HG03159 (cell line): ENCODE measurements around the gene GSTM5.
"Not testable (repeated sequence)": the region's sequence is repeated elsewhere in the genome, so short reads cannot be mapped to it uniquely, and the experiment has no call there.

Source experiments
- ATAC-seq: cut with Tn5 transposase; IDR thresholded peaks from one replicate; pipeline ENCODE4 v1.9.1; 2021; ENCODE audit warnings: mild to moderate bottlenecking, moderate library complexity; ENCODE audit not compliant: unreplicated experiment

The GSTM5 gene

DNA sequence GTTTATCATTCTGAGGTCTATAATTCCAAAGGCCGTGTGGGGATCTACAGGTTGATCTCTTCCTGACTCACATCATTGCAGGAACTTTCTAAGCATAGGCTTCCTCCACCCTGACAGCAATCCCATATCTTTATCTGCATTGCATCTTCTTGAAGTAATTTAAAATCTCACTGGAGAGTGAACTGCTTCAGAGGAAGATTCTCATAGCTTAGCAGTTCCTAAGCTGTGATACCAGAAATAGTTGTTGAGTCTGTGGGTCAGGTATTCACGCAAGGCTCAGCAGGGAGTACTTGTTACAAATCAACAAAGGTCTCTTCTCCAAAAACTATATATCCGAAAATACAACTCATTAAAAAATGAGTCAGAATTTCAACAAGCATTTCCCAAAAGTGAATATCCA is 16.9 kb upstream of the GSTM5 start:
- ATAC-seq = not testable (repeated sequence)

DNA sequence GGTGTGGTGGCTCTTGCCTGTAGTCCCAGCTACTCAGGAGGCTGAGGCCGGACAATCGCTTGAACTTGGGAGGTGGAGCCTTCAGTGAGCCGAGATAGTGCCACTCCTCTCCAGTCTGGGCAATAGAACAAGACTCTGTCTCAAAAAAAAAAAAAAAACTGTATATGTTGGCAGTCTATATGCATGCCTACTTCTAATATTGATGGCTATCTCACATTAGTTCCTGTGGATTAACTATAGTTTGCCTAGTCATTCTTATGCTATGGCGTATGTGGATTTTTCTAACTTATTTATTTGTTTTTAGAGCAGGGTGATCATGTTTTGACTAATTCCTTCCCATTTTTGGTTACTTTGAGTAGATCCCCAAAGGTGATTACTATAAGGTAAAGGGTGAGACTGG is 15.0 kb upstream of the GSTM5 start:
- ATAC-seq = no peak

DNA sequence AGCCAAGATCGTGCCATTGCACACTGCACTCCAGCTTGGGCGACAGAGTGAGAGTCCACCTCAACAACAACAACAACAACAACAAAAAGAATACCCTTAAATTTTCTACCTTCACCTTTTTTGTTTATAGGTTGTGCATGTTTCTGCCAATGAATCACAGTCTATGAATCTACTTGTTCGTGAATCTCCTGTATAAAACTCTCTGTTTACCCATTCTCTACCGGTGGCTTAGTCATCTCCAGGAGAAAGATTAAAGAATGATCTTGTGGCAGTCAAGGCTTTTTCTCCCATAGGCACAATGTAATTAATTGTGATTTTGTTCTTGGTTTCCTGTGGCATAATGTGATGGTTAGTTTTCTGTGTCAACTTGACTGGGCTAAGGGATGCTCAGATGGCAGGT is 14.2 kb upstream of the GSTM5 start:
- ATAC-seq = not testable (repeated sequence)

DNA sequence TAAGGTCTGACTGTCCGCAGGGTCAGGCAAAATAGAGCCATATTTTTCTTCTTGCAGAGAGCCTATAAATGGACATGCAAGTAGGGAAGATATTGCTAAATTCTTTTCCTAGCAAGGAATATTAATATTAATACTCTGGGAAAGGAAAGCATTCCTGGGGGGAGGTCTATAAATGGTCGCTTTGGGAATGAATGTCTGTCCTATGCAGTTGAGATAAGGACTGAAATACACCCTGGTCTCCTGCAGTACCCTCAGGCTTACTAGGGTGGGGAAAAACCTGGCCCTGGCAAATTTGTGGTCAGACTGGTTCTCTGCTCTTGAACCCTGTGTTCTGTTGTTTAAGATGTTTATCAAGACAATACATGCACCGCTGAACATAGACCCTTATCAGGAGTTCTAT is 9.1 kb upstream of the GSTM5 start:
- not testable (repeated sequence) for ATAC-seq

DNA sequence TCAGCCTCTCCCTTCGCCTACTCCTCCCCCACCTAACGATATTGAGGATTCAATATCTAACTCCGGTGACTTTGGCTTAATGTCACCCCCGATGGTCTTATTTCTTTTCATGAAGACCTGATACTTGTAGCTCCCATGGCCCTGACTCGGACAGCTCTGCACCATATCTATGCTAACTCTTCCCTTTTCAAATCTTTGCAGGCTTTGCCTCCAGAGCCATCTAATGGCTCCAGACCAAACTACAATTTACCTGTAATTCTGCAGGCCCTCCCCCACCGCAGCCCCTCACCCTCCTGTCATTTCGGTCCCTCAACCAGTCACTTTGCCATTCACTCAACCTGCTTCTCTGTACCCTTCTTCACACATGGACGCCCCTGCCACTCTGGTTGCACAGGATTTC is 7.9 kb upstream of the GSTM5 start:
- no peak for ATAC-seq

DNA sequence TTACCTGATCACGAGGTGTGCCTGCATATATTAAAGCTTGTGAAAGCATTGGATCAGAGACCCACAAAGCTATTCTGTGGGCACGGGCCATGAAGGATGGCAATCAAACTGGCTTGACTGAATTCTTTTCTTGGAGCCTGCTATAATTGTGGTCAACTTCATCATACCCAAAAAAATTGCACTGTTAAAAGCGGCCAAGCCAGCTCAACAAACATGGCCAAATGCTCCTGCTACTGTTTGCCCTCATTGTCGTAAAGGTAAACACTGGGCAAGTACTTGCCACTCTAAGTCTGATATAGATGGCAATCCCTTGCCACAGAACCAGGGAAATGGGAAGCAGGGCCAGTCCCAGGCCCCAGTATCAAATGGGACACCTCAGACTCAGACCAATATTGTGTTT is 6.6 kb upstream of the GSTM5 start:
- ATAC-seq = no peak

DNA sequence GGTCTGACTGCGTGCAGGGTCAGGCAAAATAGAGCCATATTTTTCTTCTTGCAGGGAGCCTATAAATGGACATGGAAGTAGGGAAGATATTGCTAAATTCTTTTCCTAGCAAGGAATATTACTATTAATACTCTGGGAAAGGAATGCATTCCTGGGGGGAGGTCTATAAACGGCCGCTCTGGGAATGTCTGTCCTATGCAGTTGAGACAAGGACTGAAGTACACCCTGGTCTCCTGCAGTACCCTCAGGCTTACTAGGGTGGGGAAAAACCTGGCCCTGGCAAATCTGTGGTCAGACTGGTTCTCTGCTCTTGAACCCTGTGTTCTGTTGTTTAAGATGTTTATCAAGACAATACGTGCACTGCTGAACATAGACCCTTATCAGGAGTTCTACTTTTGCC is 3.1 kb upstream of the GSTM5 start:
- not testable (repeated sequence) for ATAC-seq

DNA sequence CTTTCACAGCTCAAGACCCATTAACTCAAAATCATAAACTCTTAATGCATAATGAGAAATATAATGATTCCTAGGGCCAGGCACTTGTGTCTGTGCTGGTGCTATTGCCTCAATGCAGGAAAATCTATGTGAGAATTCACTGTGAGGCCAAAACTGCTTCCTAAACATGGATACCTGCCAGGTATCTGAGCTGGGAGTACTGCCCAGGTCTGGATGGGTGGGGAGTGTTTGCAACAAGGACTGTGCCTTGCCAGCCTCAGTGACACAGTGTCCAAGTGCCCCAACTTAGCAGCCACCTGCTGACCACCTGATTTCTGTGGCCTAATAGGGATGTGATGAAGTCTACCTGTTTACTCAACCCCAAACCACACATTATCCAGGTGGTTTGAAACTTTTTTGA is 2.2 kb upstream of the GSTM5 start:
- ATAC-seq = not testable (repeated sequence)

DNA sequence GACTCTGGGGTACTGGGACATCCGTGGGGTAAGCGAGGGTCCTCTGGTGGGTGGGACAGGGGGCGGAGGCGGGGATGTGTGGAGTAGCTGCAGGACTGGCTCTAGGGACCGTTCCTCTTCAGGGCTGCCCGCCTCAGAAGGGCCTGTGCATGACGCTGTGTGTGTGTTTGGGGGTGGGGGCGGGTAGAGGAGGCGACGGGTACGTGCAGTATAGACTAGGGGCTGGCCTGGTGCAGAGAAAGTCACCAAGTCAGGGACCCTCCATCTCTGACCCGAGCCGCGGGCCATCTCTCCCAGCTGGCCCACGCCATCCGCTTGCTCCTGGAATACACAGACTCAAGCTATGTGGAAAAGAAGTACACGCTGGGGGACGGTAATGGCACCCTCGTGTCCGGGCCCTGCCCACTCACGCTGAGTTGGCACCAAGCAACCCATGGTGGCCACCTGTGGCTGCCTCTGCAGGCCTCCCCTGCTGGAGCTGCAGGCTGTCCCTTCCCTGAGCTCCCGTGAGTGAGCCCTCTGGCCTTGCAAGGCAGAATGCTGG is 342 bp downstream of the GSTM5 start:
- no peak for ATAC-seq

DNA sequence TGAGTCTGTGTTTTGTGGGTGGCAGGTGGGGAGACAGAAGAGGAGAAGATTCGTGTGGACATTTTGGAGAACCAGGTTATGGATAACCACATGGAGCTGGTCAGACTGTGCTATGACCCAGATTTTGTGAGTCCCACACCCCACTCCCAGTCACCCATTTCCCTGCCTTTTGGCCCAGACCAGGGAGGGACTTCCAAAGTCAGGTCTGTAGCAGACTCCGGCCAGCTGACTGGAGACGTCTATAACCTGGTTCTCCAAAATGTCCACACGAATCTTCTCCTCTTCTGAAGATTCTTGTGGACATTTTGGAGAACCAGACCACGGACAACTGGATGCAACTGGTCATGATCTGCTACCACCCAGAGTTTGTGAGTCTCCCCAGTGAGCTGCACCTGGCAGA is 1.6 kb downstream of the GSTM5 start:
- ATAC-seq = no peak

DNA sequence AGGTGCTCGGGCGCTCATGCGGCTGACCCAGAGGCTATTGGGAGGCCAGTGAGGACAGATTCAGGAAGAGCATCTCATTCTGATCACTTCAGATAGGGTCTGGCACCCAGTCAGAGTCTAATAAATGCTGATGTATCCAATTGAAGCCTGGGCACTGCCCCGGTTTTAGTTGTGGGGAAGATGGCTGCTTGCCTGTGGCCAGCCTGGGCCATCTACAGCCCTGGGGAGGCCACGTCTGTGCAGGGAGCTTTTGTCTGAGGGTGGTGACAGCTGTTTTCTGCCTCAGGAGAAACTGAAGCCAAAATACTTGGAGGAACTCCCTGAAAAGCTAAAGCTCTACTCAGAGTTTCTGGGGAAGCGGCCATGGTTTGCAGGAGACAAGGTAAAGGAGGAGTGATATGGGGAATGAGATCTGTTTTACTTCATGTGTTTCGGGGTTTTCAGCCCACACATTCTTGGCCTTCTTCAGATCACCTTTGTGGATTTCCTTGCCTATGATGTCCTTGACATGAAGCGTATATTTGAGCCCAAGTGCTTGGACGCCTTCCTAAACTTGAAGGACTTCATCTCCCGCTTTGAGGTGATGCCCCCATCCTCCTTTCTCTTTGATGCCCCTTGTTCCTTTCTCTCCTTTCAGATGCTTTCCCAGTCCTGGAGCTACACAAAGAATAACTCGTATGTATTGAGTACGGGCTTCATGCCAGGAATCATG is 2.8 kb downstream of the GSTM5 start:
- no peak for ATAC-seq

DNA sequence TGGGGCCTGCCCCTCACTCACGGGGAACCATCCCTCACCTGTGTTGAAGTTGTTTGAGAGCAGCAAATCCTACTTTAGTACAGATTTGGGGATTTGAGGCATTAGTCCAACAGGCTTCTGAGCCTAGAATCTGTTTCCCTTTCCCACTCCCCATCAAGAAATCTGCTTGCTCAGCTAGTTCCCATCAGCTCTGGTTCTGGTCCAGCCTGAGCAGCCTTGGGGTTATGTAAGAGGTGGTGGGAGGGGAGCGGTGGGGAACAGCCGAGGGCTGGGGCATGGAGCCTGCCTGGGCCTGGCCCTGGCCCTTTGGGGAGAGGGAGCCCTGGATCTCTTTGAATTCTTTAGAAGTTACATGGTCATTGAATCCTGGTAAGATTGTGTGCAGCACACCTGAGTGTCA is 4.1 kb downstream of the GSTM5 start:
- no peak for ATAC-seq

DNA sequence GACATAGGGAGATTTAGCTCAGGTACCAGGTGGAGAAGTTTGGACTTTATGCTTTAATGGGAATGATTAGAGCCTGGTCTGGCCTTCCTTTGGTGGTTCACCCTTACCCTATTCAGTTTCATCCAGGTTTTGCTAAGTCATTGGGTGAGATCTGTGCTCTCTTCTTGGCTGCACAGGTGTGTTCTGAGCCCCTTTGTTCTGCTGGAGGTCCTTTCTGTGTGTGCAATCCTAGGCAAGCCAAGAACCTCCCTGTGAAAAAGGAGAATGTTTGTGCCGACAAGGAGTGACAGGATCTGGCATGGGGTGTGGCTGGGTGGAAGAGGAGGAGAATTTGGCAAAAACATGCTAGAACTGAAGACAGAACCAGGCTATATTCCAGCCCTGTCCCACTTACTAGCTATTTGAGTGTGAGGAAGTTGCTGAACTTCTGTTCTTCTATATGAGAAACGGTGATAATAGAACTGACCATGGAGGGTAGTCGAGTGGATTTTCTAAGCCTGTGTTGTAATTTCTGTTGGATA is 4.6 kb downstream of the GSTM5 start:
- ATAC-seq = no peak

DNA sequence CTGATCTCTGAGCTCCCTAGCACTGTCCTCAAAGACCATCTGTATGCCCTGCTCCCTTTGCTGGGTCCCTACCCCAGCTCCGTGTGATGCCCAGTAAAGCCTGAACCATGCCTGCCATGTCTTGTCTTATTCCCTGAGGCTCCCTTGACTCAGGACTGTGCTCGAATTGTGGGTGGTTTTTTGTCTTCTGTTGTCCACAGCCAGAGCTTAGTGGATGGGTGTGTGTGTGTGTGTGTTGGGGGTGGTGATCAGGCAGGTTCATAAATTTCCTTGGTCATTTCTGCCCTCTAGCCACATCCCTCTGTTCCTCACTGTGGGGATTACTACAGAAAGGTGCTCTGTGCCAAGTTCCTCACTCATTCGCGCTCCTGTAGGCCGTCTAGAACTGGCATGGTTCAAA is 5.7 kb downstream of the GSTM5 start:
- no peak for ATAC-seq

DNA sequence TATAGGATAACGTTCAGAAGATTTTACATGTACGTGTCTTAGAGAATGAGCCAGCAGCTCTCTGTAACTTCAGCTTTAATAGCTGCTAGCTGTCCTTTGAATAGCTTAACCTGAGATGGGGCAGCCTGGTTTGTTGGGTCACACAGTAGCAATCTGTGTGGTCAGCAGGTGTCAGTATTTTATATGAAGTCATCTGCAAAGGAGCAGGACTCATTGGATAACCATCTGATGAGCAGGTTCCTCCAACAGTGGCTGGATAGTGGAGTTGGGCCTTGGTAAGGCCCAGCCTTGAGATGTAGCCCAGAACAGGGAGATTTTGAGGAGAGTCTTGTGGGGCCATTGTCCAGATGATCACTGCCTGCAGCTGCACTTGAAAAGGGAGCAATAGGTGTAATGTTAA is 6.4 kb downstream of the GSTM5 start:
- no peak for ATAC-seq

DNA sequence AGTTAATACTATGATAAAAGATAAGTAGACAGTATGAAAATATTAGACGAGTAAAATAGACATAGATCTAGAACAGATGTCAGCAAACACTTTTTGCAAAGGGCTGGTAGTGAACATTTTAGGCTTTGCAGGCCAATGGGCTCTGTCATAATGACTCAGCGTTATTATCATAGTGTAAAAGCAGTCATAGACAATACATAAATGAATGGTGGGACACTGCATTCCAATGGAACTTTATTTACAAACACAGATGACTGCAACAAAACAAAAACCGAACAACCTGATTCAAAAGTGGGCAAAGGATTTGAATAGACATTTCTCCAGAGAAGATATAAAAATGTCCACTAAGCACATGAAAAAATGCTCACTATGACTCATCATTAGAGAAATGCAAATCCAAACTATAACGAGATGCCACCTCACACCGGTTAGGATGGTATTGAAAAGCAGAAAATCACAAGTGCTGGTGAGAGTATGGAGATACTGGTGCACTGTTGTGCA is 7.3 kb downstream of the GSTM5 start:
- peak; percentile 56 for ATAC-seq

DNA sequence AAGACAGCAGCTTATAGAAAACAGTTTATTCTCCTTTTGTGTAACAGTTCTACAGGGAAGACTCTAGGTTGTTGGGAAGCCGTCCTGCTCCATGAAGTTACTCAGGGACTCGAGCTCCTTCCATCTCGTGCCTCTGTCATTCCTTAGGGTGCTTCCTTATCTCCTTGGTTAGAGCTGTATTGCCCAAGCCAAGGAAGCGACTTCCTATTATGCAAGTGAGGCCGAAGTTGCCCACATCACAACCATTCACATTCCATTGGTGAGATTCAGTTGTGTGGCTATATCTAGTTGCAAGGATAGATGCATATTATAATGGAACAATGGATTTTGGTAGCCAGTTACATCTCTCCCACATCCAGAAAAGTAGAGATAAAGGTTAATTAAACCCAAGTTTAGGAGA is 9.0 kb downstream of the GSTM5 start:
- ATAC-seq = no peak

DNA sequence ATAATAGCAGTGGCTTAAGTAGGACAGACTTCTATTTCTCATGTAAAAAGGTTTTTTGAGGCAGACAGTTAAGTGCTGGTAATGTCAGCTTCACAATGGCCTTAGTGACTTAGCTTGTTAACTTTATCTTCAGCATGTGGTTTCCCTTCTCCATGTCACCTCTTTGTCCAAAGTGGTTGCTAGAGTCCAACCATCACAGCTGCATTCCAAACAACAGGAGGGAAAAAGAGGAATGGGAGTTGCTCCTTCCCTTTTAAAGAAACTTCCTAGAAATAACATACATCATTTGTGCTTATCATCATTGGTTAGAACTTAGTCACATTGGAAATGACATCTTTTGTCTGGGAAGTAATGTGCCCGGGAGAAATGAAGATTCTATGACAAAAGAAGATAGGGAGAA is 9.9 kb downstream of the GSTM5 start:
- ATAC-seq = no peak

DNA sequence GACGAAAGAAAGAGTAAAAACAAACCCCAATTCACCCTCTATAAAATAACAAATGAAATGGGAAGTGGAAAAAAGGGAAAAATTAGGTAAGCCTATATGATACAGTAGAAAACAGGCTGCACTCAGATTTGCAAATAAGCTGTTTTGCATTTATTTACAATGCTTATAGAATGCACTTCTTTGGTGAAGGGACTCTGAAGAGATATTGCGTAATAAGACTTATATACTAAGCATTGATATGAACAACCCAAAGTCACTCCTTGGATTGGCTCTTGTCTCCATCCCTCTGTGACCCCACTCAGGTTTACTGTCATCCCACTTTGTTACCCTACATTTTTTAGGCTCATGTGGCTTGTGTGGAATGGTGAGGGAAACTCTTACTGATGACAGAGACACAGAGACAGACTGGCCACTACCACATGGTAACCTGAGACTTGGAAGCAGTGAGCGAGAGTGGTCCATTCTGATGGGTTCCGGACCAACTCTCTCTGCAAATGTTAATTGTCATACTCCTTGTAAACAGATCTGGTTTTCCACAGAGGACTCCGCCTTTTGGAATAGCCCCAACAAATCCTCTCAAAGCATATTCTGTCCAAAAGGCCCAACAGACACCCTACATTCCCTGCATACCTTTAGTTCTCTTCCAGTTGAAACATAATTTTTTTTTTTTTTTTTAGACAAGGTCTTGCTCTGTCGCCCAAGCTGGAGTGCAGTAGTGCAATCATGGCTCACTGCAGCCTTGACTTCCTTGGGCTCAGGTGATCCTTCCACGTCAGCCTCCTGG is 11.0 kb downstream of the GSTM5 start:
- ATAC-seq = no peak

DNA sequence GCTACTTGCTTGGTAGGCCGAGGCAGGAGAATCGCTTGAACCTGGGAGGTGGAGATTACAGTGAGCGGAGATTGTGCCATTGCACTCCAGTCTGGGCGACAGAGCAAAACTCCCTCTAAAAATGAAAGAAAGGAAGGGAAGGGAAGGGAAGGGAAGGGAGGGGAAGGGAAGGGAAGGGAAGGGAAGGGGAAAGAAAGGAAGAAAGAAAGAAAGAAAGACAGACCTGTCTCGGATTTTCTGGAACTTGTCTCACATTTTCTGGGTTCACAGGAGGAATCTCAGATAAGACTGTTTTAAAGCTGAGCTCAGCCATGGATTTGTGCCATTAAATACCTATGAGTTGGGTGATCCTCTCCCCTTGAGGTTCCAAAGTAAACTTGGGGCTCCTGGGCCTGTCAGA is 12.9 kb downstream of the GSTM5 start:
- ATAC-seq = no peak

DNA sequence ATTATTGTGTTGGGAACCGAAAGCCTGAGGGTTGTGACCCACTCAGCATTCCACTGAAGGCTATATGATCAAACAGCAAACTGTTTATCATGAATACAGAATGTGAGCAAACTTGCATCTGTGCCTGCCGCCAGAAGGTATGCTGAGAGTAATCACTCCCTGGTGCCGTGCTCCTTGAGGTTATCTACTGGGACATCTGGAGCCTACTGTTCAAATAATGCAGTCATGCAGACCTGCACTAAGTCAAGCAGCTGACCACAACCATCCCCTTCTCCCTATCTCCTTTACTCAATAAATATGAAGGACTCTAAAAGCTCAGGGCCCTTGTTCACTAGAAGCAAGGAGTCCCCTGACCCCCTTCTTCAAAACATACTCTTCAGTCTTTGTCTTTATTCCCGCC is 13.5 kb downstream of the GSTM5 start:
- no peak for ATAC-seq

DNA sequence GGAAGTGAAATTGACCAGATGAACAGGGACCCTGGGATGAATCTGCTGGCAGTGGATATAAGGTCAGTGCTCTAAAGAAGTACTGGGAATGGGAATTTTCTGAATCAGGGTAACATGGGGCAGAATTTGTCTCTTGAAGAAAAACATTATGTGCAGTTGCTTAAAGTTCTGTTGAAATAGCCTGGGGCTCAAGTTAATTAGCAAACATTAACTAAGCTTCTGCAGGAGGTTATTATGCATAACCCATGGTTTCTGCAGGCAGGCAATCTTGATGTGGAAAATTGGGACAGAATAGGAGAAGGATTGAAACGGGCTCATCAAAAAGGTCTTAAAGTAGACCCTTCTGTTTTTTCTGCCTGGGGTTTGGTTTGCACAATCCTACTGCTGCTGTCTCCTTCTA is 14.0 kb downstream of the GSTM5 start:
- no peak for ATAC-seq
